ENCODE results near the gene RNF167. TPM values are rescaled to one million over a fixed set of nuclear protein-coding genes. Genes with fewer than 3 reads are reported as not detected.

The RNF167 gene
- total and polyA plus RNA-seq, 2 of the 8 experiments (the other 6 are each of a cell fraction or from before 2014, with no cell fraction given): 140 to 281 TPM

DNA sequence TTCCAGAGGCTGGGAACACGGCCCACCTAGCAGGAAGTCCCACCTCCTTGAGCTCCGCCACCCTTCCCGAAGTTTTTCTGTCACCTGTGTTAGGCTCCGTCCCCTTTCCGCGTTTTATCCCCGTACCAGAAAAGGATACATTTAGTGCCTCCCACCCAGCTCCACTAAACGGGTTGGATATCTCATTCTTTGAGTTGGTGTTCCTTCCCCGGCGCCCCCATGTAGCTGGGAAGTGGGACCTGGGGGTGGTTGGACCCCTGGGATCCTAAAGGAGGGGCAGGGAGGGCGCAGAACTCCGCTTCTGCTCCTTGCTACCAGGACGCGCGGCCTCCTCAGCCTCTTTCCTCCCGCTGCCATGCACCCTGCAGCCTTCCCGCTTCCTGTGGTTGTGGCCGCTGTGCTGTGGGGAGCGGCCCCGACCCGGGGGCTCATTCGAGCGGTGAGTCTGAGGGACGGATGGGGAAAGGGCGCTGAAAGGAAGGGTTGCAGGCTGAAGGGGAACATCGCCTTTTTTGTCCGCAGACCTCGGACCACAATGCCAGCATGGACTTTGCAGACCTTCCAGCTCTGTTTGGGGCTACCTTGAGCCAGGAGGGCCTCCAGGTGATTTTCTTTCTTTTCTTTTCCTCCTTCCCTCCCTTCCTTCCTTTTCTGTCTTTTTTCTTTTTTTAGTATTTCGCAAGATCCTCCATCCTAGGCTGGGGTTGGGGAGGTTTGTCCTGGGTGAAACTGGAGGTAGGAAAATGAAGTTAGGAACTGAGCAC, 669 bp downstream of the RNF167 start:
- Histone ChIP-seq H3K9ac (replicated peaks in 1 of 4; ENCODE audit: extremely low read depth in 1 of 4, low read depth in 3 of 4, low read length in 3 of 4) (peak overlapping the region; percentile 82 to 99 (median 92)), H3K56ac (replicated peaks; ENCODE audit: insufficient read length, low read depth, low read length) (no peak overlapping the region), H4K20me1 (replicated peaks in 1 of 2; ENCODE audit: control insufficient read depth in 1 of 2, insufficient read depth in 2 of 2, low read length in 2 of 2) (peaks cover 4 to 11% of the 10 kb centered on the region in 2 experiments), H3K14ac (ENCODE audit: insufficient read length) (no peak overlapping the region), H3K4me1 (replicated peaks in 1 of 4; ENCODE audit: control insufficient read depth in 3 of 4, insufficient read depth in 4 of 4, low read length in 3 of 4) (peaks cover 0 to 11% (median 6%) of the 10 kb centered on the region in 4 experiments; a peak in 5 of 7 replicates), H2BK20ac (ENCODE audit: low read length) (no peak overlapping the region), H3K23ac (ENCODE audit: insufficient read length) (no peak overlapping the region), H3K9me3 (ENCODE audit: insufficient read depth in 2 of 2, low read depth in 1 of 2, low read length in 1 of 2) (no peaks in the 10 kb centered on the region), H4K8ac (ENCODE audit: extremely low read depth, insufficient read depth, low read length) (peak overlapping the region; percentile 76; the same call in 1 of the 2 replicates), H3K79me1 (ENCODE audit: low read depth, low read length) (peaks cover 9% of the 10 kb centered on the region), H3K4me3 (ENCODE audit: extremely low read depth in 1 of 4, insufficient read depth in 2 of 4, low read depth in 3 of 4, low read length in 4 of 4) (peak overlapping the region; percentile 85 to 94 (median 90)), H3K36me3 (ENCODE audit: control insufficient read depth in 2 of 4, insufficient read depth in 4 of 4, low read length in 3 of 4) (peaks cover 20 to 42% (median 30%) of the 10 kb centered on the region in 4 experiments), H2AFZ (ENCODE audit: low read length) (no peak overlapping the region), H2BK5ac (ENCODE audit: low read depth, low read length) (peak overlapping the region; percentile 97), H4K91ac (replicated peaks; ENCODE audit: insufficient read length, low read length) (no peak overlapping the region), H3K4ac (replicated peaks; ENCODE audit: insufficient read length, low read depth, low read length) (peak overlapping the region; percentile 16), H3K23me2 (ENCODE audit: low read depth, low read length) (peaks cover 19% of the 10 kb centered on the region), H3K27me3 (replicated peaks in 1 of 4; ENCODE audit: control insufficient read depth in 3 of 4, extremely low read depth in 1 of 4, insufficient read depth in 3 of 4, low read length in 3 of 4) (no peaks in the 10 kb centered on the region), H2AK5ac (ENCODE audit: low read depth, low read length) (0 out of 2 replicates have a peak overlapping the region, but pooled peaks have one; percentile 28), H3K27ac (ENCODE audit: low read depth, low read length) (peak overlapping the region; percentile 88), H2BK12ac (ENCODE audit: low read depth, low read length) (no peak overlapping the region), H3K4me2 (ENCODE audit: insufficient read depth in 1 of 2, low read depth in 2 of 2, low read length in 2 of 2) (peak overlapping the region; percentile 93 to 96), H3K18ac (ENCODE audit: extremely low read depth, low read length) (peak overlapping the region; percentile 55; the same call in 1 of the 2 replicates), H2BK15ac (ENCODE audit: low read length) (no peak overlapping the region), H3K79me2 (ENCODE audit: control insufficient read depth in 1 of 2, insufficient read depth in 2 of 2, low read length in 2 of 2) (peaks cover 0 to 45% of the 10 kb centered on the region in 2 experiments; a peak in 3 of 4 replicates), H2BK120ac (replicated peaks; ENCODE audit: low read depth, low read length) (no peak overlapping the region), H4K5ac (ENCODE audit: insufficient read length, low read depth, low read length) (no peak overlapping the region)
- WGBS, 2 experiments (ENCODE audit: extremely low coverage in 1 of 2, insufficient coverage in 1 of 2, insufficient read length in 1 of 2, insufficient replicate concordance in 2 of 2, low coverage in 1 of 2, low lambda C conversion rate in 2 of 2, missing lambda C conversion rate in 1 of 2): 6% methylated on average over 29 of the region's 29 CpGs; no CpG with 5 or more reads in 1 of the 2 experiments
- ChIA-PET CTCF (ENCODE audit: partially characterized antibody) (interaction anchor here (0.8 to 5.9 kb wide), 6 partner anchors 9 to 59 kb away, joined by 3 to 26 read pairs (median 4); no protein-coding TSS in a partner anchor), POLR2A (ENCODE audit: partially characterized antibody) (interaction anchor here (0.7 to 27.4 kb wide), 20 partner anchors 8 to 231 kb away, joined by 3 to 987 read pairs (median 8); partner anchors contain the start of genes ARRB2, C17orf107, CAMTA2 and CHRNE)
- no peak for DNase-seq (ENCODE audit: low read depth in 1 of 2, low spot score in 2 of 2)
- FAIRE-seq: peak; percentile 39
- TF ChIP-seq SIN3A (conservative IDR thresholded peaks at IDR 0.05 in 1 of 2, IDR thresholded peaks at IDR 0.05 in 1 of 2; ENCODE audit: low read depth in 1 of 2, low read length in 2 of 2) (0 out of 4 replicates have a peak, but pooled peaks of 1 of the 2 experiments have one; percentile 16), TBP (IDR thresholded peaks at IDR 0.05; ENCODE audit: low read depth, low read length) (0 out of 2 replicates have a peak, but pooled peaks have one; percentile 5), GABPA (IDR thresholded peaks at IDR 0.05; ENCODE audit: borderline replicate concordance, insufficient read depth, low read length) (peak; percentile 92; the same call in 1 of the 2 replicates), TAF1 (IDR thresholded peaks at IDR 0.05; ENCODE audit: low read depth, low read length) (peak; percentile 14; the same call in 1 of the 2 replicates), TAF7 (optimal IDR thresholded peaks at IDR 0.05; ENCODE audit: borderline replicate concordance, low read depth, low read length) (peak; percentile 34), SUZ12 (IDR thresholded peaks at IDR 0.05; ENCODE audit: low read length) (no peak)
